Omental fat pad (tissue), 4 donors: ENCODE measurements around the gene SPECC1L. TPM values are rescaled to one million over a fixed set of nuclear protein-coding genes. Genes with fewer than 3 reads are reported as not detected.

ENCODE experiments used
- ATAC-seq: fragments of 150-250 bp; one replicate; pipeline ENCODE4 v1.9.1; 2016; ENCODE audit warnings: mild to moderate bottlenecking, moderate library complexity; ENCODE audit not compliant: low FRiP score
- DNase-seq: peaks from one replicate; pipeline ENCODE4 v3.0.0-alpha.2; 2019; ENCODE audit warnings: low spot score
- total RNA-seq, 4 donors: library from RNA; depleted of rRNA; stranded (reverse); fragments of >200 nt; gene quantifications; one replicate each; pipeline ENCODE4 v1.1.0, GENCODE V29; 2016
- TF ChIP-seq, protein P1 (sequence below), 3 donors: fragments of 450-650 bp; IDR thresholded peaks; one replicate each; pipeline ENCODE4 v1.5.1; 2016 to 2017; ENCODE audit warnings: antibody characterized with exemption in 3 of 3, mild to moderate bottlenecking in 3 of 3, moderate library complexity in 2 of 3

The SPECC1L gene
- total RNA-seq, 4 donors from 2014 or later = 31.3 to 44.9 (median 35.6) TPM

DNA sequence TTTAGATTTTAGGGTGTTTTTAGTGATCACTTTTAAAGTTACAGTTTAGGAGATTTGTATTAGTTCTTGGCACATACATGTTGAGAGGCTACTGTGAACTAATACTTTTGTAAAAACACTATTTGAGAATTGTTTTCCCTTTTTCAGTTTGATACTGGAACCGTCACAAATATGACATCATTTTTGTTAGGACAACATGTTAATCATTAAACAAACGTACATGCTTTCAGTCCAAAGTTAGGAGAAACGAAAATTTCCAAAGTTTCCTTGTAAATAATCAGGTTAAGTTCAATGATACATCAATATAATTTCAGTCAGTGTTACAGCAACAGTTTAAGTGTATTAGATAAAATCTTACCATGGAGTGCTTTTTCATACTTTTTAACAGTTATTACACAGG lies 53.1 kb downstream of the SPECC1L start:
- ATAC-seq (no peak), DNase-seq (no peak)
- TF ChIP-seq, protein P1, sequence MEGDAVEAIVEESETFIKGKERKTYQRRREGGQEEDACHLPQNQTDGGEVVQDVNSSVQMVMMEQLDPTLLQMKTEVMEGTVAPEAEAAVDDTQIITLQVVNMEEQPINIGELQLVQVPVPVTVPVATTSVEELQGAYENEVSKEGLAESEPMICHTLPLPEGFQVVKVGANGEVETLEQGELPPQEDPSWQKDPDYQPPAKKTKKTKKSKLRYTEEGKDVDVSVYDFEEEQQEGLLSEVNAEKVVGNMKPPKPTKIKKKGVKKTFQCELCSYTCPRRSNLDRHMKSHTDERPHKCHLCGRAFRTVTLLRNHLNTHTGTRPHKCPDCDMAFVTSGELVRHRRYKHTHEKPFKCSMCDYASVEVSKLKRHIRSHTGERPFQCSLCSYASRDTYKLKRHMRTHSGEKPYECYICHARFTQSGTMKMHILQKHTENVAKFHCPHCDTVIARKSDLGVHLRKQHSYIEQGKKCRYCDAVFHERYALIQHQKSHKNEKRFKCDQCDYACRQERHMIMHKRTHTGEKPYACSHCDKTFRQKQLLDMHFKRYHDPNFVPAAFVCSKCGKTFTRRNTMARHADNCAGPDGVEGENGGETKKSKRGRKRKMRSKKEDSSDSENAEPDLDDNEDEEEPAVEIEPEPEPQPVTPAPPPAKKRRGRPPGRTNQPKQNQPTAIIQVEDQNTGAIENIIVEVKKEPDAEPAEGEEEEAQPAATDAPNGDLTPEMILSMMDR (IDR thresholded peaks at IDR 0.05) = no peak

- TF ChIP-seq, protein P1 (IDR thresholded peaks at IDR 0.05) = no peak
- no peak for DNase-seq
- ATAC-seq = no peak
These were observed 53.5 kb downstream of the SPECC1L start for GRCh38 chr22:24324137-24324536.

GRCh38 chr22:24325105-24325757 lies 54.6 kb downstream of the SPECC1L start:
- ATAC-seq (no peak), DNase-seq (no peak)
- TF ChIP-seq, protein P1 (IDR thresholded peaks at IDR 0.05) = no peak

GRCh38 chr22:24326266-24326665 lies 55.6 kb downstream of the SPECC1L start:
- TF ChIP-seq, protein P1 (IDR thresholded peaks at IDR 0.05) = no peak
- DNase-seq = no peak
- ATAC-seq = no peak

DNA sequence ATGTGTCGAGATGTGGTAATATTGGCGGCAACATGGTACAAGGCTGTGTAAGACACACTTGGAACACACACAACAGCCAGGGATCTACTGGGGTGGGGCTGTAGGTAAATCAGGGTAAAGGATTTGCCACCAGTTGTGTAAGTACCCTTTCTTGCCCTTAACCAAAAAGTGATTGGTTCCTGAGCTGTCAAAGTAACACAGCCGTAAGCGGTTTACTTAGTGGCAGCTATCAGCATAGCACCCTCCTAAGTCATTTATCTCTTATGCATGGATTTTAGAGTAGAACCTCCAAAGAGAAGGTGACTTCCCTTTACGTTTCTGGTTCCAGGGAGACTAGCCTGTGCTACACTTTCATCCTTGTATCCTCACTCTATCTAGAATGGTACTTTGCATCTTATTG lies 57.2 kb downstream of the SPECC1L start:
- DNase-seq = no peak
- TF ChIP-seq, protein P1 (IDR thresholded peaks at IDR 0.05) = no peak
- ATAC-seq = no peak

GRCh38 chr22:24329453-24329852 lies 58.8 kb downstream of the SPECC1L start:
- TF ChIP-seq, protein P1 (IDR thresholded peaks at IDR 0.05) = no peak
- DNase-seq = no peak
- no peak for ATAC-seq

- ATAC-seq = no peak
- TF ChIP-seq, protein P1 (IDR thresholded peaks at IDR 0.05) = no peak
- no peak for DNase-seq
These were observed 60.0 kb downstream of the SPECC1L start for GRCh38 chr22:24330636-24331035.
